ENCODE data around the gene PARP2. TPM values are rescaled to one million over a fixed set of nuclear protein-coding genes. Genes with fewer than 3 reads are reported as not detected.
A peak's percentile ranks its signal among the peaks of the same experiment; 100 is the strongest.

Gene PARP2
- polyA plus RNA-seq, 1 donor: 30.9 TPM

- peak overlapping the region; percentile 98 for H3K27ac ChIP-seq (ENCODE audit: low read length)
- WGBS (ENCODE audit: insufficient coverage, low lambda C conversion rate): 40% methylated on average over 1 of the region's 12 CpGs
- H3K36me3 ChIP-seq (ENCODE audit: control insufficient read depth, insufficient read depth, low read length): peaks cover 82% of the 10 kb centered on the region
- peak; percentile 95 to 98 for DNase-seq
- no peaks in the 10 kb centered on the region for H3K27me3 ChIP-seq (ENCODE audit: control insufficient read depth, insufficient read depth, low read length)
- peaks cover 29% of the 10 kb centered on the region for H3K4me1 ChIP-seq (ENCODE audit: control insufficient read depth, insufficient read depth, low read length)
- no peaks in the 10 kb centered on the region for H3K9me3 ChIP-seq (ENCODE audit: control insufficient read depth, low read depth, low read length)
- no peak overlapping the region for H3K4me3 ChIP-seq (ENCODE audit: low read length)
Observed at GRCh38 chr14:20376071-20376588, 32.7 kb downstream of the PARP2 start.

- H3K9me3 ChIP-seq (ENCODE audit: control insufficient read depth, low read depth, low read length): no peaks in the 10 kb centered on the region
- no peak overlapping the region for H3K4me3 ChIP-seq (ENCODE audit: low read length)
- no peak for DNase-seq
- H3K27me3 ChIP-seq (ENCODE audit: control insufficient read depth, insufficient read depth, low read length): no peaks in the 10 kb centered on the region
- peaks cover 82% of the 10 kb centered on the region for H3K36me3 ChIP-seq (ENCODE audit: control insufficient read depth, insufficient read depth, low read length)
- peak overlapping the region; percentile 98 for H3K27ac ChIP-seq (ENCODE audit: low read length)
- no CpG with 5 or more reads among the region's 2 CpGs for WGBS (ENCODE audit: insufficient coverage, low lambda C conversion rate)
- peaks cover 39% of the 10 kb centered on the region for H3K4me1 ChIP-seq (ENCODE audit: control insufficient read depth, insufficient read depth, low read length)
Observed at GRCh38 chr14:20377171-20377570, 33.7 kb downstream of the PARP2 start.

DNA sequence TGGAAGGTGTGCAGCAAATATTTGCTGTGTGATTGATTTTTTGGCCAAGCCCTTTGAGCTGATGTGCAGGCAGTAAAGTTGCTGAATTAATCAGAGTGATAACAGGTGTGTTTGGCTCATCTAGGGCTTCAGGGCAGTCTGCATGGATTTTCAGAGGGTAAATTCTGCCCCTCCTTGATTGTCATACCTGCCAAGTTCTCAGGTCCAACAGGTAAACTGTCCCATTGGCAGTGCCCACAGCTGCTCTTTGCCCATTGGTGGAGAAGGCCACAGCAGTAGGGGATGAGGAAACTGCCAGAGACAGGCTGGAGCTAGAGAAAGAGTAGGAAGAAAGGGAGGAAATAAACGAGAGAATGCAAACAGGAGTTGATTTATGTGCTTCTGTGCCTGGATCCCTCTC lies 36.3 kb downstream of the PARP2 start:
- no CpG with 5 or more reads among the region's 1 CpG for WGBS (ENCODE audit: insufficient coverage, low lambda C conversion rate)
- no peak for DNase-seq
- Histone ChIP-seq H3K27me3 (ENCODE audit: control insufficient read depth, insufficient read depth, low read length) (no peaks in the 10 kb centered on the region), H3K4me3 (ENCODE audit: low read length) (no peak overlapping the region), H3K9me3 (ENCODE audit: control insufficient read depth, low read depth, low read length) (no peaks in the 10 kb centered on the region), H3K4me1 (ENCODE audit: control insufficient read depth, insufficient read depth, low read length) (peaks cover 39% of the 10 kb centered on the region), H3K36me3 (ENCODE audit: control insufficient read depth, insufficient read depth, low read length) (peaks cover 82% of the 10 kb centered on the region), H3K27ac (ENCODE audit: low read length) (peak overlapping the region; percentile 41)

DNA sequence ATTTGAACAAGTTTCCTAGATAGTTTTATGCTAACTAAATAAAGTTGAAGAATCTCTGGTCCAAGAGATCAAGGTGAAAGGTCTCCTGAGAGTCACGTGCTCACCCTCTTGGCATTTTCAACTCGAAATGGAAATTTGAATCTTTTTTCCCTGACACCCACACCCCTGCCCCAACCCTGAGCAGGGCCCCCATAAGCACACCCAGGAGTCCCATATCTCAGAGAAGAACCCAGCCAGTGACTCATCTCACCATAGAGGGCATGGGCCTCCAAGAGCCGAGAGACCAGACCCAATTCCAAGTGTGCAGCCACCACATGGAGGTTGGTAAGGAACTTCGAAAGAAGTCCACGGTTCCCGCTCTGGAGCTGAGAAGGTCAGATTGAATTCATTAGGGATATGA lies 37.2 kb downstream of the PARP2 start:
- H3K27ac ChIP-seq (ENCODE audit: low read length): peak overlapping the region; percentile 41
- 30% methylated on average over 2 of the region's 6 CpGs for WGBS (ENCODE audit: insufficient coverage, low lambda C conversion rate)
- peaks cover 35% of the 10 kb centered on the region for H3K4me1 ChIP-seq (ENCODE audit: control insufficient read depth, insufficient read depth, low read length)
- no peak overlapping the region for H3K4me3 ChIP-seq (ENCODE audit: low read length)
- no peaks in the 10 kb centered on the region for H3K27me3 ChIP-seq (ENCODE audit: control insufficient read depth, insufficient read depth, low read length)
- H3K9me3 ChIP-seq (ENCODE audit: control insufficient read depth, low read depth, low read length): no peaks in the 10 kb centered on the region
- peaks cover 87% of the 10 kb centered on the region for H3K36me3 ChIP-seq (ENCODE audit: control insufficient read depth, insufficient read depth, low read length)
- peak; percentile 29 to 66 for DNase-seq

GRCh38 chr14:20381341-20381740 lies 37.9 kb downstream of the PARP2 start:
- Histone ChIP-seq H3K4me3 (ENCODE audit: low read length) (no peak overlapping the region), H3K27me3 (ENCODE audit: control insufficient read depth, insufficient read depth, low read length) (no peaks in the 10 kb centered on the region), H3K36me3 (ENCODE audit: control insufficient read depth, insufficient read depth, low read length) (peaks cover 93% of the 10 kb centered on the region), H3K4me1 (ENCODE audit: control insufficient read depth, insufficient read depth, low read length) (peaks cover 31% of the 10 kb centered on the region), H3K27ac (ENCODE audit: low read length) (peak overlapping the region; percentile 47), H3K9me3 (ENCODE audit: control insufficient read depth, low read depth, low read length) (no peaks in the 10 kb centered on the region)
- no CpG with 5 or more reads among the region's 7 CpGs for WGBS (ENCODE audit: insufficient coverage, low lambda C conversion rate)
- DNase-seq: no peak

DNA sequence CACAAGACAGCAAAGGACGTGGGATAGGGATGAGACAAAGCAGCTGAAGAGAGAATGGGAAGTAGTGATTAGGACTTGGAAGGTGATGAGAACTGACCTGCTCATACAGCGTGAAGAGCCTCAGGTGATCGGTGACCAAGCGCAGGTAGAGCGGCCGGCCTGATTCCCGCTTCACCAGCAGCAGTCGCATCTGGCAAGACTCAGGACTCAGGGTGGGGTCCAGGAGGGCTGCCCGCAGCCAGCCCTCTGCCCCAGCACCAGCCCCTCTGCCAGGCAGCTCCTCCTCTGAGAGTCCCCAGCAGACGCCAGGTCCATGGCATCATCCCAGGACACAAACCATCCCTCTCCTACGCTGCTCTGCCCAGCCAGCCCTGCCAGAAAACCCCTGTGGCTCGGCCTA lies 39.1 kb downstream of the PARP2 start:
- H3K4me3 ChIP-seq (ENCODE audit: low read length): no peak overlapping the region
- no CpG with 5 or more reads among the region's 12 CpGs for WGBS (ENCODE audit: insufficient coverage, low lambda C conversion rate)
- peaks cover 94% of the 10 kb centered on the region for H3K36me3 ChIP-seq (ENCODE audit: control insufficient read depth, insufficient read depth, low read length)
- DNase-seq: no peak
- no peaks in the 10 kb centered on the region for H3K27me3 ChIP-seq (ENCODE audit: control insufficient read depth, insufficient read depth, low read length)
- peaks cover 19% of the 10 kb centered on the region for H3K4me1 ChIP-seq (ENCODE audit: control insufficient read depth, insufficient read depth, low read length)
- H3K9me3 ChIP-seq (ENCODE audit: control insufficient read depth, low read depth, low read length): no peaks in the 10 kb centered on the region
- H3K27ac ChIP-seq (ENCODE audit: low read length): no peak overlapping the region

DNA sequence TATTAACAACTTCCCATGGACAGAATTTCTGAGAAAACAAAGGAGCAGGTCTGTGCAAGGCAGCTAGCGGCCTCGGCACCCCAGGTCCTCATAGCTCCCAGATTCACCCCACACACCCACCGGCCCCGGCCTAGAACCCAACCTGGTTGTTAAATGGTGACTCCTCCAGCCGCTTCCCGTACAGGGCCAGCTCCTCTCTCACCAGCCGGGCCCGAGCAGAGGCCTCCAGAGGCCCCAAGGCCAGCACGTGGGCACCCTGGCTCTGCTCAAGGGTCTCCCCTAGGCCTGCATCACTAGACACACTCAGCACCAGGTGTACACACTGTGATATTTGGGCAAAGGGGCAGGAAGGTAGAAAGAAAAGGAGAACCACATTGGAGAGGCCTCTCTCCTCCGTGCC lies 39.6 kb downstream of the PARP2 start:
- no peaks in the 10 kb centered on the region for H3K27me3 ChIP-seq (ENCODE audit: control insufficient read depth, insufficient read depth, low read length)
- H3K9me3 ChIP-seq (ENCODE audit: control insufficient read depth, low read depth, low read length): no peaks in the 10 kb centered on the region
- H3K36me3 ChIP-seq (ENCODE audit: control insufficient read depth, insufficient read depth, low read length): peaks cover 94% of the 10 kb centered on the region
- peaks cover 14% of the 10 kb centered on the region for H3K4me1 ChIP-seq (ENCODE audit: control insufficient read depth, insufficient read depth, low read length)
- no CpG with 5 or more reads among the region's 10 CpGs for WGBS (ENCODE audit: insufficient coverage, low lambda C conversion rate)
- H3K4me3 ChIP-seq (ENCODE audit: low read length): no peak overlapping the region
- H3K27ac ChIP-seq (ENCODE audit: low read length): no peak overlapping the region
- no peak for DNase-seq

DNA sequence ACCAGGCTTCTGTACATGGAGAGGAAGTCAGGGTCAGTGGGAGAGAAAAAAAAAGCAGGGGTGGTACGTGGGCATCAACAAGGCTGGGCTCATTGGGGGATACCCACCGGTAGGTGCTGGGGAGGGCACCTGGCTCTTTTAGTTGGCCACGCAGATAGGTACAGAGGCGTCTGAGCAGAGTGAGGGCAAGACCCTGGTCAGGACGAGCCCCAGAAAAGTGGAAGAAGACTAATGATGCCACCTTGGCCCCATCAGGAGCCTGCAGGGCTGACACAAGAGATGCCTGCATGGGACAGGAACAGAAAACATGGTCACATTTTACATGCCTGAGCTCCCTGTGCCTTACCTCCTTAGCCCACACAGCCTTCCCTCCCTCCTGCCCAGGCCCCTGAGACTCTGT lies 40.2 kb downstream of the PARP2 start:
- 100% methylated on average over 1 of the region's 5 CpGs for WGBS (ENCODE audit: insufficient coverage, low lambda C conversion rate)
- Histone ChIP-seq H3K27ac (ENCODE audit: low read length) (no peak overlapping the region), H3K4me1 (ENCODE audit: control insufficient read depth, insufficient read depth, low read length) (peaks cover 11% of the 10 kb centered on the region), H3K9me3 (ENCODE audit: control insufficient read depth, low read depth, low read length) (no peaks in the 10 kb centered on the region), H3K27me3 (ENCODE audit: control insufficient read depth, insufficient read depth, low read length) (no peaks in the 10 kb centered on the region), H3K4me3 (ENCODE audit: low read length) (no peak overlapping the region), H3K36me3 (ENCODE audit: control insufficient read depth, insufficient read depth, low read length) (peaks cover 94% of the 10 kb centered on the region)
- no peak for DNase-seq

- no peaks in the 10 kb centered on the region for H3K27me3 ChIP-seq (ENCODE audit: control insufficient read depth, insufficient read depth, low read length)
- no peaks in the 10 kb centered on the region for H3K9me3 ChIP-seq (ENCODE audit: control insufficient read depth, low read depth, low read length)
- WGBS (ENCODE audit: insufficient coverage, low lambda C conversion rate): no CpG with 5 or more reads among the region's 7 CpGs
- H3K36me3 ChIP-seq (ENCODE audit: control insufficient read depth, insufficient read depth, low read length): peaks cover 93% of the 10 kb centered on the region
- H3K4me1 ChIP-seq (ENCODE audit: control insufficient read depth, insufficient read depth, low read length): peaks cover 11% of the 10 kb centered on the region
- no peak for DNase-seq
- H3K4me3 ChIP-seq (ENCODE audit: low read length): no peak overlapping the region
- H3K27ac ChIP-seq (ENCODE audit: low read length): no peak overlapping the region
Observed at GRCh38 chr14:20384321-20384720, 40.9 kb downstream of the PARP2 start.

DNA sequence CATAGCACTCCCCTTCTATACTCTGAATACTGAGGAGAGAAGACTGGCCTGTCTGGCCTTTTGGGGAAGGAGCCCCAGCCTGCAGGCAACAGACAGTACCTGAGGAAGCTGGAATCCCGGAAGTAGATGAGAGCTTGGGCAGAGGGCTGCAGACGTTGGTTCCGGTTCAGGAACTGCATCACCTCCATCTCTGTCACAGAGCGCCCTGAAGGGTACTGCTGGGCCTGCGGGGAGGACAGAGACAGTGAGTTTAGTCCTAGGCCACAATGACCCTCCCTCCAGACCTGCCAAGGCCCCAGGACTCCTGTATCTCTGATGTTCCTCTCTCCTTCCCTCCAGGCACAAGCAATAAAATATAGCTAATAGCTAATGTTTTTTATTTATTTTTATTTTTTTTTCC lies 41.5 kb downstream of the PARP2 start:
- Histone ChIP-seq H3K4me3 (ENCODE audit: low read length) (no peak overlapping the region), H3K4me1 (ENCODE audit: control insufficient read depth, insufficient read depth, low read length) (peaks cover 11% of the 10 kb centered on the region), H3K27ac (ENCODE audit: low read length) (no peak overlapping the region), H3K9me3 (ENCODE audit: control insufficient read depth, low read depth, low read length) (no peaks in the 10 kb centered on the region), H3K27me3 (ENCODE audit: control insufficient read depth, insufficient read depth, low read length) (no peaks in the 10 kb centered on the region), H3K36me3 (ENCODE audit: control insufficient read depth, insufficient read depth, low read length) (peaks cover 93% of the 10 kb centered on the region)
- no peak for DNase-seq
- WGBS (ENCODE audit: insufficient coverage, low lambda C conversion rate): no CpG with 5 or more reads among the region's 5 CpGs

- Histone ChIP-seq H3K4me3 (ENCODE audit: low read length) (no peak overlapping the region), H3K27me3 (ENCODE audit: control insufficient read depth, insufficient read depth, low read length) (no peaks in the 10 kb centered on the region), H3K9me3 (ENCODE audit: control insufficient read depth, low read depth, low read length) (no peaks in the 10 kb centered on the region), H3K27ac (ENCODE audit: low read length) (no peak overlapping the region), H3K36me3 (ENCODE audit: control insufficient read depth, insufficient read depth, low read length) (peaks cover 94% of the 10 kb centered on the region), H3K4me1 (ENCODE audit: control insufficient read depth, insufficient read depth, low read length) (peaks cover 8% of the 10 kb centered on the region)
- no CpG with 5 or more reads among the region's 17 CpGs for WGBS (ENCODE audit: insufficient coverage, low lambda C conversion rate)
- DNase-seq: no peak
Observed at GRCh38 chr14:20386276-20386855, 42.9 kb downstream of the PARP2 start.

All from large intestine (tissue), 3 donors.